HEK293T (cell line): Measurements from ENCODE around the gene APOA4.

ENCODE experiments used
- CTCF ChIA-PET: fragments of 350-600 bp; formaldehyde crosslinking; extraction: SDS; loops from one replicate; lab custom pipeline; 2021; ENCODE audit warnings: antibody characterized with exemption, inconsistent platforms; lab: Yijun Ruan, JAX
- POLR2A ChIA-PET: fragments of 350-600 bp; formaldehyde crosslinking; extraction: SDS; loops from one replicate; lab custom pipeline; 2020; ENCODE audit warnings: antibody characterized with exemption, inconsistent platforms; lab: Yijun Ruan, JAX
- DNase-seq: peaks from one replicate; pipeline ENCODE4 v3.0.0; 2012; ENCODE audit warnings: mixed read lengths; ENCODE audit errors: extremely low spot score
- ARNT ChIP-seq: fragments of 450-650 bp; IDR thresholded peaks from 2 replicates; pipeline ENCODE4 v1.6.1; 2017; ENCODE audit warnings: mild to moderate bottlenecking
- BHLHE40 ChIP-seq: fragments of 450-650 bp; IDR thresholded peaks from 2 replicates; pipeline ENCODE4 v1.6.1; 2016; ENCODE audit warnings: mild to moderate bottlenecking, moderate library complexity, borderline replicate concordance
- CTBP1 ChIP-seq: fragments of 450-650 bp; IDR thresholded peaks from 2 replicates; pipeline ENCODE4 v1.6.1; 2016; ENCODE audit warnings: borderline replicate concordance
- ELF4 ChIP-seq: fragments of 450-650 bp; IDR thresholded peaks from 2 replicates; pipeline ENCODE4 v1.6.1; 2017; ENCODE audit warnings: antibody characterized with exemption
- FOXA1 ChIP-seq: fragments of 450-650 bp; IDR thresholded peaks from 2 replicates; pipeline ENCODE4 v1.6.1; 2016; ENCODE audit warnings: mild to moderate bottlenecking
- FOXK2 ChIP-seq: fragments of 450-650 bp; IDR thresholded peaks from 2 replicates; pipeline ENCODE4 v1.6.1; 2016; ENCODE audit warnings: mild to moderate bottlenecking
- FOXM1 ChIP-seq: fragments of 450-650 bp; IDR thresholded peaks from 2 replicates; pipeline ENCODE4 v1.6.1; 2017; ENCODE audit warnings: mild to moderate bottlenecking, borderline replicate concordance
- HDGF ChIP-seq: fragments of 450-650 bp; IDR thresholded peaks from 2 replicates; pipeline ENCODE4 v1.6.1; 2017; ENCODE audit warnings: antibody characterized with exemption, borderline replicate concordance
- L3MBTL2 ChIP-seq: fragments of 450-650 bp; conservative IDR thresholded peaks from 2 replicates; pipeline ENCODE4 v1.6.1; 2016; ENCODE audit warnings: mild to moderate bottlenecking
- LEF1 ChIP-seq: fragments of 450-650 bp; IDR thresholded peaks from 2 replicates; pipeline ENCODE4 v1.6.1; 2017; ENCODE audit warnings: mild to moderate bottlenecking, borderline replicate concordance
- NFRKB ChIP-seq: fragments of 450-650 bp; IDR thresholded peaks from 2 replicates; pipeline ENCODE4 v1.6.1; 2016; ENCODE audit warnings: mild to moderate bottlenecking, moderate library complexity
- PKNOX1 ChIP-seq: fragments of 450-650 bp; IDR thresholded peaks from 2 replicates; pipeline ENCODE4 v1.6.1; 2016
- SP1 ChIP-seq: fragments of 450-650 bp; IDR thresholded peaks from 2 replicates; pipeline ENCODE4 v1.6.1; 2017
- SUZ12 ChIP-seq: fragments of 450-650 bp; IDR thresholded peaks from 2 replicates; pipeline ENCODE4 v1.6.1; 2016; ENCODE audit warnings: mild to moderate bottlenecking
- TARDBP ChIP-seq: fragments of 450-650 bp; IDR thresholded peaks from 2 replicates; pipeline ENCODE4 v1.6.1; 2016
- ZNF384 ChIP-seq: fragments of 450-650 bp; IDR thresholded peaks from 2 replicates; pipeline ENCODE4 v1.6.1; 2016

The APOA4 gene

GRCh38 chr11:116832350-116833290 is 9.5 kb upstream of the APOA4 start:
- POLR2A ChIA-PET = no interaction called here
- CTCF ChIA-PET = no interaction called here
- DNase-seq = no peak
- TF ChIP-seq SUZ12 = no peak
- TF ChIP-seq ELF4 = no peak
- TF ChIP-seq LEF1 = no peak
- TF ChIP-seq L3MBTL2 = no peak

GRCh38 chr11:116831790-116832349 is 8.8 kb upstream of the APOA4 start:
- TF ChIP-seq LEF1 (no peak), ARNT (no peak), NFRKB (no peak), FOXA1 (no peak), FOXM1 (no peak), FOXK2 (no peak), SP1 (no peak), HDGF (no peak), BHLHE40 (no peak), TARDBP (no peak), ZNF384 (no peak)
- ChIA-PET CTCF (interaction anchor here (0.6 kb wide), 1 partner anchor 29 kb away, joined by 4 read pairs; no protein-coding TSS in a partner anchor), POLR2A (no interaction called here)
- no peak for DNase-seq

GRCh38 chr11:116830184-116830912 is 7.2 kb upstream of the APOA4 start:
- TF ChIP-seq FOXM1 = no peak
- no peak for TF ChIP-seq TARDBP
- TF ChIP-seq FOXK2 = no peak
- TF ChIP-seq SUZ12 = no peak
- no peak for TF ChIP-seq ZNF384
- no peak for TF ChIP-seq ELF4
- no peak for TF ChIP-seq FOXA1
- TF ChIP-seq NFRKB = no peak
- TF ChIP-seq HDGF = no peak
- TF ChIP-seq L3MBTL2 = no peak
- DNase-seq = no peak
- CTCF ChIA-PET = interaction anchor here (0.6 kb wide), 1 partner anchor 23 kb away, joined by 4 read pairs; no protein-coding TSS in a partner anchor
- POLR2A ChIA-PET = no interaction called here

- ChIA-PET CTCF (interaction anchor here (0.6 kb wide), 1 partner anchor 24 kb away, joined by 4 read pairs; no protein-coding TSS in a partner anchor), POLR2A (interaction anchor here (0.7 kb wide), 1 partner anchor 18 kb away, joined by 3 read pairs; no protein-coding TSS in a partner anchor)
- no peak for TF ChIP-seq SUZ12
- TF ChIP-seq SP1 = no peak
- TF ChIP-seq PKNOX1 = no peak
- no peak for TF ChIP-seq FOXA1
- TF ChIP-seq CTBP1 = no peak
- TF ChIP-seq LEF1 = no peak
- no peak for TF ChIP-seq FOXM1
- TF ChIP-seq HDGF = no peak
- no peak for TF ChIP-seq ZNF384
- TF ChIP-seq ELF4 = no peak
- no peak for TF ChIP-seq TARDBP
- no peak for TF ChIP-seq NFRKB
- no peak for TF ChIP-seq FOXK2
- TF ChIP-seq BHLHE40 = no peak
- no peak for DNase-seq
Observed at GRCh38 chr11:116829525-116830183, 6.5 kb upstream of the APOA4 start, which contains the start of gene APOC3. Gene APOC3, plus strand, starts transcription at chr11:116829907. Its CDS starts 676 bp downstream, at chr11:116830583.

GRCh38 chr11:116828632-116829524 is 5.8 kb upstream of the APOA4 start:
- DNase-seq = no peak
- no peak for TF ChIP-seq ELF4
- ChIA-PET CTCF (no interaction called here), POLR2A (interaction anchor here (0.7 kb wide), 1 partner anchor 18 kb away, joined by 3 read pairs; no protein-coding TSS in a partner anchor)

GRCh38 chr11:116827461-116827860 is 4.4 kb upstream of the APOA4 start:
- ChIA-PET POLR2A (no interaction called here), CTCF (no interaction called here)
- TF ChIP-seq L3MBTL2 = no peak
- no peak for TF ChIP-seq ELF4
- no peak for TF ChIP-seq FOXA1
- TF ChIP-seq HDGF = no peak
- TF ChIP-seq FOXK2 = no peak
- TF ChIP-seq ARNT = no peak
- TF ChIP-seq TARDBP = no peak
- no peak for TF ChIP-seq FOXM1
- TF ChIP-seq LEF1 = no peak
- TF ChIP-seq CTBP1 = no peak
- TF ChIP-seq ZNF384 = no peak
- DNase-seq = no peak
